GM12878 (cell line): Measurements from ENCODE around the gene FXYD6. TPM values are rescaled to one million over a fixed set of nuclear protein-coding genes. Genes with fewer than 3 reads are reported as not detected.

Source experiments
- BCL11A ChIP-seq: IDR thresholded peaks from 2 replicates; pipeline ENCODE4 v1.6.1; 2011; ENCODE audit warnings: low read depth, low read length
- HCFC1 ChIP-seq: fragments of 150-350 bp; IDR thresholded peaks from 2 replicates; pipeline ENCODE4 v1.6.1; 2014; ENCODE audit warnings: low read length
- HSF1 ChIP-seq: fragments of 150-350 bp; IDR thresholded peaks from 2 replicates; pipeline ENCODE4 v1.6.1; 2014; ENCODE audit warnings: mild to moderate bottlenecking, low read depth, low read length
- MLLT1 ChIP-seq: fragments of 450-650 bp; IDR thresholded peaks from 2 replicates; pipeline ENCODE4 v1.6.1; 2016; ENCODE audit warnings: mild to moderate bottlenecking
- NR2F1 ChIP-seq: fragments of 450-650 bp; conservative IDR thresholded peaks from 2 replicates; pipeline ENCODE4 v1.6.1; 2017; ENCODE audit warnings: mild to moderate bottlenecking
- POLR2A ChIP-seq: IDR thresholded peaks from 2 replicates; pipeline ENCODE4 v1.6.1; 2011; ENCODE audit warnings: low read depth, mild to moderate bottlenecking, low read length
- POLR2AphosphoS2 ChIP-seq: IDR thresholded peaks from 2 replicates; pipeline ENCODE4 v1.6.1; 2011; ENCODE audit warnings: low read depth, mild to moderate bottlenecking, low read length, improper control_type of control experiment, moderate library complexity
- PRDM15 ChIP-seq: fragments of 450-650 bp; formaldehyde crosslinking; IDR thresholded peaks from 2 replicates; pipeline ENCODE4 v1.4.0; 2020; ENCODE audit warnings: mild to moderate bottlenecking, moderate library complexity
- RELA ChIP-seq: fragments of 450-650 bp; IDR thresholded peaks from 2 replicates; pipeline ENCODE4 v1.8.0; 2014; ENCODE audit warnings: borderline replicate concordance; ENCODE audit not compliant: partially characterized antibody
- REST ChIP-seq: IDR thresholded peaks from 2 replicates; pipeline ENCODE4 v1.6.1; 2012; ENCODE audit warnings: mild to moderate bottlenecking, low read depth, low read length
- SP1 ChIP-seq: IDR thresholded peaks from one replicate; pipeline ENCODE4 v1.6.1; 2011; ENCODE audit warnings: low read depth, low read length
- TCF3 ChIP-seq: IDR thresholded peaks from 2 replicates; pipeline ENCODE4 v1.6.1; 2012; ENCODE audit warnings: low read depth, mild to moderate bottlenecking, low read length, borderline replicate concordance; ENCODE audit not compliant: insufficient read depth
- USF1 ChIP-seq: IDR thresholded peaks from 2 replicates; pipeline ENCODE4 v1.6.1; 2011; ENCODE audit warnings: borderline replicate concordance, low read depth, mild to moderate bottlenecking, moderate library complexity, mixed read lengths, low read length; ENCODE audit not compliant: insufficient read depth; ENCODE audit errors: extremely low read length
- ZBTB11 ChIP-seq: fragments of 450-650 bp; formaldehyde crosslinking; IDR thresholded peaks from 2 replicates; pipeline ENCODE4 v1.5.0; 2022; ENCODE audit warnings: mild to moderate bottlenecking, missing genetic modification characterization
- polyA plus RNA-seq, 11 experiments: library from polyadenylated mRNA; depleted of rRNA in 4 of 11; unstranded in 6 of 11; stranded (reverse) in 5 of 11; fragments of >200 nt; fragmentation: Nextera tagmentation in 4 of 11; fragmentation: Illumina TruSeq in 1 of 11; extraction: Ambion mirVana in 4 of 11; extraction: Trizol in 1 of 11; gene quantifications; 1 replicate in 1 of 11; 2 replicates in 10 of 11; pipeline versions ENCODE4 v1.2.1 to v1.2.3, GENCODE V29; 2011 to 2016; ENCODE audit warnings: inconsistent platforms in 2 of 11, missing spikeins in 2 of 11, low read depth in 1 of 11
- total RNA-seq, 4 experiments: library from RNA; depleted of rRNA in 3 of 4; stranded (reverse); fragments of >200 nt in 3 of 4; fragmentation: Illumina TruSeq in 1 of 4; extraction: Trizol in 1 of 4; gene quantifications; 2 replicates each; pipeline versions ENCODE4 v1.2.1 to v1.2.3, GENCODE V29; 2013 to 2021

Gene FXYD6
- total and polyA plus RNA-seq, 10 of the 15 experiments (the other 5 are each of a cell fraction or from before 2014, with no cell fraction given) = 0.09 to 2.0 (median 0.23) TPM; not detected in 2

- TF ChIP-seq PRDM15 (CRISPR knock-in tag) (no peak), BCL11A (peak; percentile 95), SP1 (no peak), MLLT1 (peak; percentile 44; the same call in 1 of the 2 replicates), POLR2A (0 out of 2 replicates have a peak, but pooled peaks have one; percentile 19), ZBTB11 (CRISPR knock-in tag) (no peak), HCFC1 (no peak), TCF3 (no peak), NR2F1 (peak; percentile 88), HSF1 (no peak), REST (no peak), USF1 (no peak), RELA (no peak), POLR2AphosphoS2 (no peak)
Measured at GRCh38 chr11:117828611-117829368, 47.7 kb downstream of the FXYD6 start (continued).
